CD4-positive, alpha-beta T cell treated with Interleukin-15 for 1 hour (primary cell): ENCODE results near the gene PDIA2.
"Not testable (repeated sequence)": the region's sequence is repeated elsewhere in the genome, so short reads cannot be mapped to it uniquely, and the experiment has no call there.

Experiments used
- DNase-seq: peaks from one replicate; pipeline ENCODE4 v3.0.0-alpha.2; 2020

Gene PDIA2

GRCh38 chr16:263944-264343, 19.0 kb upstream of the PDIA2 start:
- DNase-seq, result no peak

- no peak for DNase-seq
Measured at GRCh38 chr16:264440-264951, 18.5 kb upstream of the PDIA2 start.

- DNase-seq, result no peak
Measured at GRCh38 chr16:265002-265529, 17.9 kb upstream of the PDIA2 start.

- DNase-seq, result no peak
Measured at GRCh38 chr16:265711-266110, 17.3 kb upstream of the PDIA2 start.

- no peak for DNase-seq
Measured at GRCh38 chr16:266258-267164, 16.5 kb upstream of the PDIA2 start.

GRCh38 chr16:267562-267961, 15.4 kb upstream of the PDIA2 start:
- not testable (repeated sequence) for DNase-seq

GRCh38 chr16:268141-269053, 14.6 kb upstream of the PDIA2 start:
- DNase-seq, result no peak

GRCh38 chr16:269061-269796, 13.7 kb upstream of the PDIA2 start:
- DNase-seq, result no peak

- no peak for DNase-seq
Measured at GRCh38 chr16:270381-271255, 12.3 kb upstream of the PDIA2 start.

GRCh38 chr16:272633-273546, 10.1 kb upstream of the PDIA2 start:
- no peak for DNase-seq

GRCh38 chr16:273547-274421, 9.2 kb upstream of the PDIA2 start:
- DNase-seq, result no peak

GRCh38 chr16:275041-275641, 7.8 kb upstream of the PDIA2 start:
- DNase-seq, result no peak

- no peak for DNase-seq
Measured at GRCh38 chr16:275786-276232, 7.2 kb upstream of the PDIA2 start, which contains the start of gene RGS11. Gene RGS11, minus strand, starts transcription at chr16:275944. Its CDS starts 33 bp downstream, at chr16:275911.

- DNase-seq, result no peak
Measured at GRCh38 chr16:276426-277077, 6.4 kb upstream of the PDIA2 start.

GRCh38 chr16:278863-279366, 4.0 kb upstream of the PDIA2 start:
- DNase-seq, result peak; percentile 27

GRCh38 chr16:279531-279930, 3.4 kb upstream of the PDIA2 start:
- DNase-seq, result no peak

GRCh38 chr16:280005-280460, 2.9 kb upstream of the PDIA2 start:
- DNase-seq, result no peak

GRCh38 chr16:280552-280951, 2.4 kb upstream of the PDIA2 start, which contains the start of gene ARHGDIG:
Gene ARHGDIG, plus strand, starts transcription at chr16:280591. Its CDS starts 90 bp downstream, at chr16:280681.
- DNase-seq, result no peak
